Mucosa of rectum (tissue), 2 donors: Measurements from ENCODE around the gene HIVEP1.

ENCODE experiments used
- H3K27ac ChIP-seq, 2 donors: one replicate each; pipeline ENCODE4 v1.7.0; 2013; ENCODE audit warnings: inconsistent platforms in 2 of 2, low read depth in 2 of 2, low read length in 2 of 2
- H3K27me3 ChIP-seq, 2 donors: one replicate each; pipeline ENCODE4 v1.7.0; 2013; ENCODE audit warnings: low read length in 2 of 2; ENCODE audit not compliant: control insufficient read depth in 2 of 2, insufficient read depth in 2 of 2
- H3K36me3 ChIP-seq, 2 donors: one replicate each; pipeline ENCODE4 v1.7.0; 2013; ENCODE audit warnings: low read length in 2 of 2; ENCODE audit not compliant: control insufficient read depth in 2 of 2, insufficient read depth in 2 of 2
- H3K4me1 ChIP-seq, 2 donors: one replicate each; pipeline ENCODE4 v1.7.0; 2013; ENCODE audit warnings: low read length in 2 of 2, mild to moderate bottlenecking in 1 of 2; ENCODE audit not compliant: control insufficient read depth in 2 of 2, insufficient read depth in 2 of 2
- H3K4me3 ChIP-seq, 2 donors: one replicate each; pipeline ENCODE4 v1.7.0; 2013; ENCODE audit warnings: low read length in 2 of 2
- H3K9ac ChIP-seq, 2 donors: one replicate each; pipeline ENCODE4 v1.7.0; 2013; ENCODE audit warnings: low read length in 2 of 2, low read depth in 1 of 2, mild to moderate bottlenecking in 1 of 2
- H3K9me3 ChIP-seq, 2 donors: one replicate each; pipeline ENCODE4 v1.7.0; 2013; ENCODE audit warnings: low read length in 2 of 2; ENCODE audit not compliant: control insufficient read depth in 2 of 2
- donor health status: healthy.
- donor health status: Normal muscosa, but diverticular disease.

The HIVEP1 gene

DNA sequence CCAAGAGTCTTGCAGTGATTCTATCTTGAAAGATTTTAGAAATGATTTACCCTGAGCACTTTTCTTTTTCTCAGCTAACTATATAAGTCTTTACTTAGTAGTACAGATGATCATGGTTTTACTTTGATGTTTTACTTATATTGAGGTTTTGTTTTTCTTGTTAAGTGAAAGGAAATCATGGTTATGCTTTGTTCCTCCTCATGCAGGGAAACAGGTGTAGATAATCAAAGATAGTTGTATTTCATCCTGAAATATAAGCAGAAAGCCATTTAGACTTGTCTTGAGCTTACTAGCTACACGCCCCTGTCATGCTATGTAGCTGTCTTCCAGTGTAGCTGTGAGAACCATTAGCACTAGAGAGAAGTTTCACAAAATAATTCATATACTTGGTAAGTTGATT lies 113.9 kb downstream of the HIVEP1 start:
- H3K27me3 ChIP-seq = no peaks in the 10 kb centered on the region
- no peak overlapping the region for H3K27ac ChIP-seq
- H3K9me3 ChIP-seq = no peaks in the 10 kb centered on the region
- no peak overlapping the region for H3K4me3 ChIP-seq
- H3K4me1 ChIP-seq = no peaks in the 10 kb centered on the region
- H3K9ac ChIP-seq = no peak overlapping the region
- H3K36me3 ChIP-seq = peaks cover 5 to 13% of the 10 kb centered on the region in 2 donors

DNA sequence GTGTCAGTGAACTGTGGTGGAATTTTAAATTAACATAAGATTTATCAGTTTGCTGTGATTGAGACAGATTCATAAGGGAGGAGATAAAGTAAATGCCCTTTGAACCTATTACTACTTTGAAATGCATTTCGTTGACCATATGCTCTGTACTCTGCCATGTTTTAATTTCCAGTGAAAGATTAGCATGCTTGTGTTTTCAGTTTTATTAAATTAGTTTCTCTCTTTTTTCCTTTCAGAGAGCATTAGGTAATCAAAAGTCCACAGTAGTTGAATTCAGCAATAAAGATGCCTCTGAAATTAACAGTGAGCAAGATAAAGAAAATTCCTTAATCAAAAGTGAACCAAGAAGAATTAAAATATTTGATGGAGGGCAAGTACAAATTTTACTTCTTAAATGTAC lies 117.4 kb downstream of the HIVEP1 start:
- H3K36me3 ChIP-seq = peaks cover 0 to 5% of the 10 kb centered on the region in 2 donors
- H3K9ac ChIP-seq = no peak overlapping the region
- no peaks in the 10 kb centered on the region for H3K27me3 ChIP-seq
- H3K4me3 ChIP-seq = no peak overlapping the region
- no peak overlapping the region for H3K27ac ChIP-seq
- no peaks in the 10 kb centered on the region for H3K4me1 ChIP-seq
- H3K9me3 ChIP-seq = no peaks in the 10 kb centered on the region

DNA sequence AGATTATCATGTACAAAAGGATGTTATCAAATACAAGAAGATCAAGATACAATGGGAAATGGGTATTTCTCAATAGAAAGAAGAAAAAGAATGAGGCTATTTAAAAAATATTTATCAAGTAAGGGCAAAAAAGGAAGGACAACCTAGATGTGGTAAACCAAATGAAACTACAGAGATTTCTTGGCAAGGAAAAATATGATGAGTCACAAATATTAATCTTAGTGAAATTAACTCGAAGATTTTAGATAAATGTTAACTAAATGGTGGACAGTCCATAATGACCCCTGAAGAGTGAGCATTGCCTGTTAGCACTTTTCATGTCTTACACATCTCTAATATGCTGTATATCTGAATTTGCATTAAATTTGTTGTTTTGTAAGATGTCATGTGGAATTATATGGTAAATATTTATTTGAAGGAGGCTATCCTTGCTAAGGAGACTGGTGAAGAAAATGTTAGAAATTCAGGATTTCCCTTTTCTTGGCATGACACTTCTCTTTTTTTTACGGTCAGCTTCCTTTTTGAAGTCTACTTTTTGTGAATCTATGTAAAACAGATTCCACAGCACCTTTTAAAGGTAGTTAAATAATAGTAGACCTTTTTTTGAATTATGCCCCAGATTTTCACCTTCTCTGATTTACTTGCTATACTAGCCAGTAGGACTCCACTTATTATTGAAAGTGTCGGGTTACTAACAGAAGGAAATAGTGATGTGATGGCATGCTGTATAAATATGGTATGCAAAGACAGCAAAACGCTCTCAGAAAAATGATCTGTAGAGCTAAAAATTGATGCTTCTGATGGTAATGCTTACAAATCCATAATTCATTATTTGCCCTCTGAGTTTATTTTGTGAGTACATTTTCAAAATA lies 120.5 kb downstream of the HIVEP1 start:
- Histone ChIP-seq H3K27me3 (no peaks in the 10 kb centered on the region), H3K9me3 (no peaks in the 10 kb centered on the region), H3K9ac (no peak overlapping the region), H3K27ac (no peak overlapping the region), H3K4me1 (no peaks in the 10 kb centered on the region), H3K36me3 (peaks cover 0 to 5% of the 10 kb centered on the region in 2 donors), H3K4me3 (no peak overlapping the region)

DNA sequence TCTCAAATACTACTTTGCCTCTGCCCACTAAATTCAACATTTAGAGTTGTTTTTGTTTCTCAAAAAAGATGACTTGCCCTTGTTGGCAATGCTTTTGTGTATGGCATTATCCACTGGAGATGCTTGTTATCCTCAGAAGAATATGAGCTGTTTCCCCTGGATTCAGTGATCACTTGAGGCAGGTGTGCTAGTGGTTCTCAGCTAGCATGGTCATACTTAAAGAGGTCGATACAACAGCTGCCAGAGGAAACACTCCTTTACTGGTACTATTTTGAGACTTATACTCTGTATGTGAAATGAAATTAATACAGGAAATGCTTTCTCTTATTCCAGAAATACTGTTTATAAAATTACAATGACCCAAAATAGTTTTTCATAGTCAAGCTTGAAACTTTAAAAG lies 122.5 kb downstream of the HIVEP1 start:
- Histone ChIP-seq H3K4me1 (no peaks in the 10 kb centered on the region), H3K36me3 (peaks cover 13 to 14% of the 10 kb centered on the region in 2 donors), H3K4me3 (no peak overlapping the region), H3K27ac (no peak overlapping the region), H3K27me3 (no peaks in the 10 kb centered on the region), H3K9me3 (no peaks in the 10 kb centered on the region), H3K9ac (no peak overlapping the region)

DNA sequence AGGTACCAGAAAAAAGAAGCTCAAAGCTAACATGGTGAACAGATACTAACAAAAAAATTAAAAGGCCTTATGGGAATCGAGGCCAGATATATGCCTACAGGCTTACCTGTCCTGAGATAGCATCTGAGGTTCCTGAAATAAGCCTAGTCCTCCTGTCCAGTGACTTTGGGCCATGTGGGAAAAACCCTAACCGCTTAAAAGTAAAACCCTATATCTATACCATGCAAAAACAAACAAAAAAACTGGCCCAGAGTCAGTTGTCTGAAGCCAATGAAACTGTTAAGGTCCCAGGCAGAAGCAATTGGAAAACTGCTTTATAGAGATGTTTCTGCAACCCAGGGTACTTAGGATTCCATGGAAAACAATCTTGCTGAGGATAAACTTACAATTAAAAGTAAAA lies 122.9 kb downstream of the HIVEP1 start:
- Histone ChIP-seq H3K36me3 (peaks cover 16 to 18% of the 10 kb centered on the region in 2 donors), H3K27ac (no peak overlapping the region), H3K4me3 (no peak overlapping the region), H3K27me3 (no peaks in the 10 kb centered on the region), H3K9me3 (no peaks in the 10 kb centered on the region), H3K4me1 (no peaks in the 10 kb centered on the region), H3K9ac (no peak overlapping the region)

DNA sequence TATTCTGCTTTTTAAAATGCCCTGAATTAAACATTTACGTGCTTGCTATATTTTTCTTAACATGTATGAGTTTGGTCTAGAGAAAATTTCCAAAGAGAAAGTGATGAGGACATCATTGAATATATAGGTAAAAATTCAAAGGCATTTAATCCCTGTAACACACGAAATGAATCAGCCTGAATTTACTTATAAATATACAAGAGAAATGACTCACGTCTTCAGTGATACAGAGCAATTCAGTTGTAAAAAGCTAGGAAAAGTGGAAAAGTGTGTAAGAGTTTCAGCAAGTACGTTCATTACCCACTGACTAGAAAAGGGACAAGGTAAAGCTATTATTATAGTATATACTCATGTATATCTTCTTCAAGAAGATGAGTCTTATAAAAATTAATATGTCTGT lies 124.8 kb downstream of the HIVEP1 start:
- no peak overlapping the region for H3K9ac ChIP-seq
- H3K9me3 ChIP-seq = no peaks in the 10 kb centered on the region
- no peak overlapping the region for H3K27ac ChIP-seq
- H3K27me3 ChIP-seq = no peaks in the 10 kb centered on the region
- H3K4me3 ChIP-seq = no peak overlapping the region
- H3K36me3 ChIP-seq = peaks cover 18% of the 10 kb centered on the region in 2 donors
- H3K4me1 ChIP-seq = no peaks in the 10 kb centered on the region

DNA sequence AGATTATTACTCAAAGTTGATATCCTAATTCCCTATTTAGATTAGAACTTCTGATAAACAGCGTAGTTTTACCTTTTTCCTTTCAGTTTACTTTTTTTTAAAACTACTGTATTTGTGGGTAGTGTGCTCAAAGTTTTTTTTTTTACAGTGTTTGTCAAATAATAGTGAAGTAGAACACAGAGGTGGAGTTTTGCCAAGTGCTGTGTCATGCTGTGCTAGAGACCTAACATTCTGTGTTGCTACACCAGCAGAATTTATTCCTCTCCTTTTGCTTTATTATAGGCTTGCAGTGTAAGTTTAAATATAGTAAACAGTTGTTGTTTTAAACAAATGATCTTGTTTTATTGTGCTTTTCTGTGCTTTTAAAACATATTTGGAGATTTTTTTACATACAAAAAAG lies 125.4 kb downstream of the HIVEP1 start:
- no peaks in the 10 kb centered on the region for H3K27me3 ChIP-seq
- peaks cover 18% of the 10 kb centered on the region in 2 donors for H3K36me3 ChIP-seq
- no peaks in the 10 kb centered on the region for H3K4me1 ChIP-seq
- H3K4me3 ChIP-seq = no peak overlapping the region
- no peak overlapping the region for H3K9ac ChIP-seq
- no peak overlapping the region for H3K27ac ChIP-seq
- H3K9me3 ChIP-seq = no peaks in the 10 kb centered on the region

DNA sequence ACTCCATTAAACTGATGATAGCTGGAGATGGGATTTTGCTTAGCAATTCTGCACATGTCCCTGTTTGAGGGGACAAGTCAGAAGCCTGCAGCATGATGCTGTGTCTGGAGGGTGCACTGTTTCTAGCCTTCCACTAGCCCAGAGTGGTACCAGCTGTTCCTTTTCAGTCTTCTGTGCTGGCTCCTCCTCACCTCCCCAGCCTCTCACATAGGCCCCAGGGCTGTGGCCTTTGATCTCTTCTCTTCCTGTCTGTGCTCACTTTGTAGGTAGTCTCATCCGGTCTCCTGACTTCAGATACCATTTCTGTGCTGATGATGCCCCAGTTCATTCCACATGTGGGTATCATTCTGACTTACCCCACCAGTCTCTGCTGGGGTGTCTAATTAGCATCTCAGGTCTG lies 126.3 kb downstream of the HIVEP1 start:
- H3K36me3 ChIP-seq = peaks cover 18% of the 10 kb centered on the region in 2 donors
- H3K27me3 ChIP-seq = no peaks in the 10 kb centered on the region
- no peak overlapping the region for H3K9ac ChIP-seq
- no peaks in the 10 kb centered on the region for H3K4me1 ChIP-seq
- H3K27ac ChIP-seq = no peak overlapping the region
- no peaks in the 10 kb centered on the region for H3K9me3 ChIP-seq
- no peak overlapping the region for H3K4me3 ChIP-seq

DNA sequence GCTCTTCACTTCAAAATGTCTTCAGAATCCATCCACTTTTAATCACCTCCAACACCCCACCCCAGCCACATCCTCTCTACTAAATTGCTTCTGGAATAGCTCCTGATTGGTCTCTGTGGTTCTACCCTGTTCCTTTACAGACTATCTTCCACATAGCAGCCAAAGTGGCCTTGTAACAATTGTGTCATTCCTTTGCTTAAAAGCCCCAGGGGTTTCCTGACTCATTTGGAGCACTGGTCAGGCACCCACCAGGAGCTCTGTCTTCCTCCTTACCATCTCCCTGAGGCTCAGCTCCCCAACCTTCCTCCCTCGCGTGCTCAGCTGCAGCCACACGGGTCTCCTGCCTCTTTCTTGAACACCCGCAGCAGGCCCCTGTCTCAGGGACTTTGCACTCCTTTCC lies 126.8 kb downstream of the HIVEP1 start:
- Histone ChIP-seq H3K4me1 (no peaks in the 10 kb centered on the region), H3K27ac (no peak overlapping the region), H3K9ac (no peak overlapping the region), H3K9me3 (no peaks in the 10 kb centered on the region), H3K36me3 (peaks cover 18% of the 10 kb centered on the region in 2 donors), H3K27me3 (no peaks in the 10 kb centered on the region), H3K4me3 (no peak overlapping the region)

DNA sequence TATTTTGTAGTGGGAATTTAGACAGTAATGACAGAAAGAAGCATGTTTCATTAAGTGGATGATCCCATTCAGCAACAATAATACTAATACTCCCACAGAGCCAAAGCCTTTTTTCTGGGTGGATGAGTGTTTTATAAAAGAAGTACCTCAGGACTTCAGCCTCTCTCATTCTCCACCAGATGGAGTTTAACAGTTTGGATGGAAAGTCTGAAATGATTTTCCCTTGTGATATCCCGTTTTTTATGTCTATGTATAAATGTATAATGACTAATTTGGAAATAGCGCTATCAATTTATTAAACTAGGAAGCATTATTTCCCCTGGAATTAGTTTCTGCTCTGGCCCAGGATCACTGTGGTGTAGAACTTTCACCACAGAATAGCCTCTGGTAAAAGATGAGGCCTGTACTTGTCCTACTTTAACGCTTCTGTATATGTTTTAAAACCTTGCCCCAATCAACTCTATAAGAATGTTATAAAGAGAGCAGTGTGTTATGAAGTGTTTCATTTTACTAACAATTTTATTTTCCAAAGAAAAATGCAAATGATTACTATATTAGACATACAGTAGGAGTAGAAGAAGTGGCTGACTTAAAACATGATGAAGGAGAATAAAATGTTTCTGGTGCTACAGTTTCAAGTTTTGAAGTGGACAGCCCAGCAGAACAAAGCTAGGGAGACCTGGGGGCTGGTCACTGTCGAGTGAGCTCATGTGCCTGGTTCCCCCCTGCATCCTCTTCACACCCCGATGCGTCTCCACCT lies 135.6 kb downstream of the HIVEP1 start:
- no peak overlapping the region for H3K27ac ChIP-seq
- peaks cover 0 to 4% of the 10 kb centered on the region in 2 donors for H3K36me3 ChIP-seq
- H3K9ac ChIP-seq = no peak overlapping the region
- no peaks in the 10 kb centered on the region for H3K4me1 ChIP-seq
- no peaks in the 10 kb centered on the region for H3K9me3 ChIP-seq
- no peak overlapping the region for H3K4me3 ChIP-seq
- no peaks in the 10 kb centered on the region for H3K27me3 ChIP-seq
